T-helper 1 cell treated with Interleukin-12 subunit alpha and Interleukin-12 subunit beta and Interleukin-4 antibody, amounts not matched to agents 30 ng/mL and 1 ng/mL, for 36 hours (primary cell): ENCODE data around the gene PDS5A. TPM values are rescaled to one million over a fixed set of nuclear protein-coding genes. Genes with fewer than 3 reads are reported as not detected.
"Not testable (repeated sequence)": the region's sequence is repeated elsewhere in the genome, so short reads cannot be mapped to it uniquely, and the experiment has no call there.

Experiments used
- intact Hi-C: fragments of 100-400 bp; cut with micrococcal nuclease; formaldehyde crosslinking; loops from one replicate; pipeline ENCODE4 v1.15.1; 2024
- total RNA-seq: library from RNA; stranded (reverse); gene quantifications from 2 replicates; pipeline ENCODE4 v1.2.3, GENCODE V29; 2022

PDS5A gene
- total RNA-seq, 1 donor from 2014 or later = 106 TPM

- intact Hi-C loops = no loop called here
These were observed 14.1 kb downstream of the PDS5A start for GRCh38 chr4:39963656-39964055.

DNA sequence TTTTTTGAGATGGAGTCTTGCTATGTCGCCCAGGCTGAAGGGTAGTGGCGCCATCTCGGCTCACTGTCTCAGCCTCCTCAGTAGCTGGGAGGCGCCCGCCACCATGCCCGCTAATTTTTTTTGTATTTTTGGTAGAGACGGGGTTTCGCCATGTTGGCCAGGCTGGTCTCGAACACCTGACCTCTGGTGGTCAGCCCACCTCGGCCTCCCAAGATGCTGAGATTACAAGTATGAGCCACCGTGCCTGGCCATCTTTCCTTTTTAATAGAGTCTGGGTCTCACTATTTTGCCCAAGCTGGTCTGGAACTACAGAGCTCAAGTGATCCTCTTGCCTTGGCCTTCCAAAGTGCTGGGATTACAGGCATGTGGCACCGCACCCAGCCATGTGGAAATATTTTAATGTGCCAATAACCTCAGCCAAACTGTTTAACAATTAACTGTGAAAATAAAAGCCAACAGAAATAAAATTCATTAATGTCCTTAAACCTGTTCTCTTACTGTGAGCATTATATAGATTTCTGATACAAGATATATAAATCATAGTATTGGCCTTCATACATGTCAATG lies 16.3 kb downstream of the PDS5A start:
- intact Hi-C loops = no loop called here

DNA sequence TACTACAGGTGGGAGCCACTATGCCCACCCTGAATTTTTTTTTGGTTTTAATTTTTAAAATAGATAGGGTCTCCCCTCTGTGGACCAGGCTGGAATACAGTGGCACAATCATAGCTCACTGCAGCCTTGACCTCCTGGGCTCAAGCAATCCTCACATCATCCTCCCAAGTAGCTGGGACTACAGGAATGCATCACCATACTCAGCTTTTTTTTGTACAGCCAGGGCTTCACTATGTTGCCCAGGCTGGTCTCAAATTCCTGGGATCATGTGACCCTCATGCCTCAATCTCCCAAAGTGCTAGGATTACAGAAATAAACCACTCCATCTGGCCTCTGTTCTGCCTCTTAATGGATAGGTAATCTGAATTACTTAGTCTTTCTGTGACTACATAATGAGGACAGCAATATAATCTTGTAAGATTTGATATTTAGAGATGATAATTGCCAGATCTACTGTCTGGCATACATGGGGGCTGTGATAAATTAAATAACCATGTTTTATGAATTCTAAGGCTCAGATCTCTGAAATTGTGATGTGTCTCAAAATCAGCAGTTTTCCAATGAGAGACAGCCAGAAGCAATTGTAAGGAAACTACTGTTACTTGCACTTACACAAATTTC lies 26.7 kb downstream of the PDS5A start:
- intact Hi-C loops = no loop called here

GRCh38 chr4:39947963-39948362 lies 29.7 kb downstream of the PDS5A start:
- intact Hi-C loops = no loop called here

DNA sequence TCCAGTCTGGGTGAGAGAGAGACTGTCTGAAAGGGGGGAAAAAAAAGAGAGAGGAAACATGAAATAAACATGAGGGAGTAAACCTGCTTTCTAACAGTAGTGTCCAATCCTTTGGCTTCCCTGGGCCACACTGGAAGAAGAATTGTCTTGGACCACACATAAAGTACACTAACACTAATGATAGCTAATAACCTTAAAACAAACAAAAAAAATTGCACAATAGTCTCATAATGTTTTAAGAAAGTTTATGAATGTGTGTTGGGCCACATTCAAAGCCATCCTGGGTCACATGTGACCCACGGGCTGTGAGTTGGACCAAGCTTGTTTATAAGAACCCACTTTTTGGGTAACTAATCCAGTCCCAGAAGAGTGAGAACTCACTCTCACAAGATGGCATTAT lies 30.3 kb downstream of the PDS5A start:
- intact Hi-C loops = no loop called here

DNA sequence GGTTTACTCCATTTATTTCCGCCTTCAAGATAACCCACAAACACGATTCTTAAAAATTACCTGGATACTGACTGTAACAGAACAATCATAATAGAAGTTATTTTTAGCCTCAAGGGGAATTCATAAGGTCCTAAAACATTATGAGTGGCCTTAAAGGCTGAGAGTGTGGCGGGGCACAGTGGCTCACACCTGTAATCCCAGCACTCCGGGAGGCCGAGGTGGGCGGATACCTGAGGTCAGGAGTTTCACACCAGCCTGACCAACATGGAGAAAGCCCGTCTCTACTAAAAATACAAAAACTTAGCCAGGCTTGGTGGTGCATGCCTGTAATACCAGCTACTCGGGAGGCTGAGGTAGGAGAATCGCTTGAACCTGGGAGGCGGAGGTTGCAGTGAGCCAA lies 33.5 kb downstream of the PDS5A start:
- intact Hi-C loops = not testable (repeated sequence)

GRCh38 chr4:39942507-39942906 lies 35.2 kb downstream of the PDS5A start:
- intact Hi-C loops = no loop called here

GRCh38 chr4:39941682-39942217 lies 36.0 kb downstream of the PDS5A start:
- intact Hi-C loops = no loop called here

DNA sequence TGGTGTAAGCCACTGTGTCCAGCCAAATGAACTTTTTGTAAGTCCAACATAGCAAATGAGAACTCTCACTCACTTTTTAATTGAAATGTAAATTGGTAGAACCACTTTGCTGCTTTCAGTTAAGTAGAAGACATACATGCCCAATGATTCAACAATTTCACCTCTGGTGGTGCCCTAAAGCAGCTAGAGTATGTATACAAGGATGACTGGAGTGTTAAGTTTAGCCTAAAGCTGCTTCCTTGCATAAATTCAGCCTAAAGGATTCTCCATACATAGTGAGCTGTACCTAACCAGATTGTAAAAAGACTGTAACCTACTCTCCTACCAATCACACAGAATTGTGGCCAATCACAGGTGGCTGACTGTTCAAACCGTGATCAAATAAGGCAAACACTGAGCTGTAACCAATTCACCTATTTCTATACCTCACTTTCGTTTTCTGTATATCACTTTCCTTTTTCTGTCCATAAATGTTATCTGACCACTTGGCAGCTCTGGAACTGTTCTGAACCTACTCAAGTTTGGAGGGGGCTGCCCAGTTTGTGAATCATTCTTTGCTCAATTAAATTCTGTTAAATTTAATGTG lies 39.9 kb downstream of the PDS5A start:
- intact Hi-C loops = no loop called here

GRCh38 chr4:39936565-39937418 lies 40.9 kb downstream of the PDS5A start:
- intact Hi-C loops = no loop called here

- intact Hi-C loops = loop anchor here (1.0 to 5.0 kb wide), 5 partner anchors 42 to 407 kb away; partner anchors contain the start of genes UBE2K and UGDH
These were observed 43.8 kb downstream of the PDS5A start for GRCh38 chr4:39933671-39934590.

GRCh38 chr4:39932776-39933402 lies 44.8 kb downstream of the PDS5A start:
- intact Hi-C loops = loop anchor here (1.0 to 5.0 kb wide), 5 partner anchors 43 to 406 kb away; partner anchors contain the start of genes UBE2K and UGDH

DNA sequence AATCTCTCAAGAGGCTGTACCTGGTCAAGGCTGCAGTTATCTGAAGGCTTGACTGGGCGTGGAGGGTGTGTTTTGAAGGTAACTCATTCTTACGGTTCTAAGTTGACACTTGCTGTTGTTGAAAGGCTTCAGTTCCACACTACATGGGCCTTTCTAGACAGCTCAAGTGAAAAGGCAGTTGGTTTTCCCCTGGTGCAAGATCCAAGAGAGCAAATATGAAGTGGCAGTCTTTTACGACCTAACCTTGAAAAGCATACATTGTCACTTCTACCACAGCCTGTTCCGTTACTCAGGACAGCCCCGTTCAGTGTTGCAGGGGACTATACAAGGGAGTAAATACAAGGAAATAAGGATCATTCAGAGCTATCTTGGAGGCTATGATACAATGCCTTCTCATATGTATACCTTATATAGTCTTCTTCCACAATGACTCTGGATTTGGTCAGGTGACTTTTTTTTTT lies 46.2 kb downstream of the PDS5A start:
- intact Hi-C loops = loop anchor here (1.0 to 5.0 kb wide), 3 partner anchors 9 to 404 kb away; partner anchors contain the start of genes UBE2K and UGDH

DNA sequence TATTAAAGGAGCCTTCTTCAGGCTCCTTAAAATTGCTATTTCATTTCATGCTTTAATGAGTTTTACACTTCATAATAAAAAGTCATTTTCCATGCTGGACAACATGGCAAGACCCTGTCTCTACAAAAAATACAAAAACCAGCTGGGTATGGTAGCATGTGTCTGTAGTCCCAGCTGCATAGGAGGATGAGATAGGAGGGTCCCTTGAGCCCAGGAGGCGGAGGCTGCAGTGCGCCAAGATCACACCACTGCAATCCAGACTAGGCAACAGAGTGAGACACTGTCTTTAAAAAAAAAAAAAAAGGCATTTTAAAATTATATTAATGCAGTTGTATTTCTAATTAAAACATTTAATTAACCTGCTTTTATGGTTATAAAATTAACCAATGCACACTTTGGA lies 49.2 kb downstream of the PDS5A start:
- intact Hi-C loops = no loop called here

DNA sequence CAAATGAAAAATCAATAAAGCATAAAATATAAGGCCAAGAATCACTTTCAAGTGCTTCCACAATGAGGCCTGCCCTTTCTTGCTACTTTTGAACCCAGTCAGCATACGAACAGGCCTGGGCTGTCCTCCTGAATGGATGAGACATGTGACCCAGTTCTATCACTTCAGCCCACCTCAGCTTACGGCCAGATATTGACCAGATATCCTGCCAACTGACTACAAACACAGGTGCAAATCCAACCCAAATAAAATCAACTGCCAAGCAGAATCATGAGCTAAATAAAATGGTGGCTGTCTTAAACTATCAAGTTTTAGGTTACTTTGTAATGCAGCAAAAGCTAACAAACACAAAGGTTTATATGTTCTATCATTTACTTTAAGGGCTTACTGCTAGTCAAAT lies 53.7 kb downstream of the PDS5A start:
- intact Hi-C loops = no loop called here

DNA sequence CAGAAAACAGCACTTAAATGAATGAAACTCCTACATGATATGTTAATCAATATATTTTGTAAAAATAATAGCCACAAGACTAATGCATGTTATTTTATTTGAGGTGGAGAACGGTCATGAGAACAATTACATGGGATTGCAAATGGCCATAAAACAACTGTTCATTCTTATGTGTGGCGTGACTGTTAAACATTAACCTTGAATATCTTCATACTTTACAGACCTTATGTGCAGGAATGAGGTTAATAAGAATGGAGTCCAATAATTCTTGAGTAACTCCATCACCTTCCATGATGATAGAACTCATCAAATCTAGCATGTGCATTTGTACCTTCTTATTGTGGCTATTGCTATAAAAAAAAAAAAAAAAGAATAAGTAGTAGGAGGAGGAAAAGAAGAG lies 55.3 kb downstream of the PDS5A start:
- intact Hi-C loops = loop anchor here (1.0 kb wide), 1 partner anchor 9 kb away; no protein-coding TSS in a partner anchor

DNA sequence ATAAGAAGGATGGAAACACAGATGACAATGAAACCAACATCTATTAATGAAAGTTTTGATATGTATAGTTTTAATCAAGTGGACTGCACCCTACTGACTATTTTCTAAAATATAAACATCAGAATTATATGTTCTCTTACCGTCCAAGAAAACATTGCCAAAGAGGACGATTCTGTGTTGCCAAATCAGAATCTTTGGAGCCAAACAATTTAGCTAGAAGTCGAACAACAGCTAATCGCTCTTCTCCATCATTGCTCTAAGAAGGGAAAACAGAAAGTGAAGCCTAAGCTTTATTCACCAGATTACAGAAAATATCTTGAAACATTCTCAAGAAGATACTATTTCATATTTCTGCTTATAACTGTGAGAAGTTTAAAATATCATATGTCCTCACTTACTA lies 64.2 kb downstream of the PDS5A start:
- intact Hi-C loops = no loop called here

DNA sequence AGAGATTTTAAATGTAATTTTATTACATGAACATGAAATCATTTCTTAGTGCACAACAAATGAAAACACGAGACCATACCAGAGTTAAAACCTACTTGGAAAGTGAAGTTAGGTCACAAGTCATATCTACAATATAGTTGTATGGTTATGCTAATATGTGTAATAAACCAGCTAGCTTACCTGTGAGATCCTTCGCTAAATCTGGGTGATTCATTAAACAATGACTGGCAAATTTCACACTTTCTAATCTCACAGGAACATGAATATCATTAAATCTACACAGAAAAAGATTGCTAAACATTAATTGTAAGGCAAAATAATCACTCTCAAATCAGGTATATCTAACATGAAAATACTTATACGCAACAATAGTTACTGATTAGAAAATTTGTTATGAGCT lies 67.6 kb downstream of the PDS5A start:
- intact Hi-C loops = no loop called here

GRCh38 chr4:39908284-39908683 lies 69.4 kb downstream of the PDS5A start:
- intact Hi-C loops = no loop called here

DNA sequence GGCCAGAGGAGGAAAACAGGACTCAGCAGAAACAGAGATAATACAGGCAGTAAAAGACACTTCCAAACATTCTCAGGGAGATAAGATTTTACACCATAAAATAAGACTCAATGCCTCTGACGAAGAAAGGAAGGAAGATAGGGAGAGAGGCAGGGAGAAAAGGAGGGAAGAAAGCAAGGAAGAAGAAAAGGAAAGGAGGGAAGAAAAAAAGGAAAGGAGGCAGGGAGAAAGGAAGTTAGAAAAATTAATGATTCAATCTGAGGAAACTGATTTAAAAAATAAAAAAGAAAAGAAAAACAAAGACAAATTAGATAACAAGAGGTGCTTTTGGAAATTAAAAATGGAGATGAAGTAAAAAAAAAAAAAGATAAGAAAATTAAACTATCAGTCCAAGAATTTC lies 72.1 kb downstream of the PDS5A start:
- intact Hi-C loops = no loop called here
